GM23338 (cell line): ENCODE measurements around the gene C11orf21. TPM values are rescaled to one million over a fixed set of nuclear protein-coding genes. Genes with fewer than 3 reads are reported as not detected.
"Not testable (repeated sequence)": the region's sequence is repeated elsewhere in the genome, so short reads cannot be mapped to it uniquely, and the experiment has no call there.

ENCODE experiments used
- ATAC-seq: fragments of 200-7000 bp; cut with Tn5 transposase; 3 replicates; pipeline ENCODE4 v1.9.1; 2020
- DNase-seq: peaks from one replicate; pipeline ENCODE4 v3.0.0-alpha.2; 2015; ENCODE audit warnings: low spot score
- H2AFZ ChIP-seq: fragments of 200-600 bp; sonication (generic); 2 replicates; pipeline ENCODE4 v1.8.0; 2016; ENCODE audit warnings: antibody characterized with exemption, mild to moderate bottlenecking, moderate library complexity
- H3F3A ChIP-seq: fragments of 200-600 bp; sonication (generic); replicated peaks from 2 replicates; pipeline ENCODE4 v1.8.0; 2017; ENCODE audit warnings: antibody characterized with exemption, mixed run types, low read depth
- H3K27ac ChIP-seq: fragments of 200-600 bp; sonication (generic); 2 replicates; pipeline ENCODE4 v1.6.1; 2016; ENCODE audit warnings: low read depth
- H3K27me3 ChIP-seq: fragments of 200-600 bp; sonication (generic); 2 replicates; pipeline ENCODE4 v1.8.0; 2016; ENCODE audit warnings: mild to moderate bottlenecking, mixed run types, moderate library complexity; ENCODE audit not compliant: insufficient read depth
- H3K36me3 ChIP-seq: fragments of 200-600 bp; sonication (generic); 2 replicates; pipeline ENCODE4 v1.8.0; 2016; ENCODE audit warnings: mild to moderate bottlenecking; ENCODE audit not compliant: insufficient read depth
- H3K4me1 ChIP-seq: fragments of 200-600 bp; sonication (generic); 2 replicates; pipeline ENCODE4 v1.8.0; 2016; ENCODE audit warnings: mild to moderate bottlenecking, moderate library complexity; ENCODE audit not compliant: insufficient read depth
- H3K4me2 ChIP-seq: fragments of 200-600 bp; sonication (generic); 2 replicates; pipeline ENCODE4 v1.7.1; 2017; ENCODE audit warnings: mixed run types
- H3K4me3 ChIP-seq: fragments of 200-600 bp; sonication (generic); 2 replicates; pipeline ENCODE4 v1.6.1; 2016; ENCODE audit warnings: mixed run types
- H3K79me2 ChIP-seq: fragments of 200-600 bp; sonication (generic); replicated peaks from 2 replicates; pipeline ENCODE4 v1.8.0; 2017; ENCODE audit warnings: mild to moderate bottlenecking; ENCODE audit not compliant: insufficient read depth
- H3K9me2 ChIP-seq: fragments of 200-600 bp; sonication (generic); 2 replicates; pipeline ENCODE4 v1.8.0; 2017; ENCODE audit not compliant: insufficient read depth
- H4K20me1 ChIP-seq: fragments of 200-600 bp; sonication (generic); replicated peaks from 2 replicates; pipeline ENCODE4 v1.8.0; 2017; ENCODE audit warnings: mild to moderate bottlenecking; ENCODE audit not compliant: insufficient read depth
- H3K27ac Mint-ChIP-seq: 2 replicates; pipeline ENCODE4 v1.8.0; 2020; ENCODE audit warnings: inconsistent platforms, mild to moderate bottlenecking, moderate library complexity, mixed read lengths
- H3K27me3 Mint-ChIP-seq: 3 replicates; pipeline ENCODE4 v1.8.0; 2022; ENCODE audit warnings: low read depth, mild to moderate bottlenecking, moderate library complexity, mixed read lengths, inconsistent platforms; ENCODE audit not compliant: insufficient read depth, poor library complexity
- H3K36me3 Mint-ChIP-seq: 3 replicates; pipeline ENCODE4 v1.8.0; 2021; ENCODE audit warnings: low read depth, mild to moderate bottlenecking, inconsistent platforms, moderate library complexity, mixed read lengths
- H3K4me1 Mint-ChIP-seq: 3 replicates; pipeline ENCODE4 v1.8.0; 2020; ENCODE audit warnings: mild to moderate bottlenecking, inconsistent platforms, mixed read lengths
- H3K4me3 Mint-ChIP-seq: 3 replicates; pipeline ENCODE4 v1.8.0; 2021; ENCODE audit warnings: moderate library complexity, mild to moderate bottlenecking, inconsistent platforms, mixed read lengths
- H3K9me3 Mint-ChIP-seq: 3 replicates; pipeline ENCODE4 v1.8.0; 2020; ENCODE audit warnings: moderate library complexity, mild to moderate bottlenecking, inconsistent platforms, mixed read lengths
- EZH2 ChIP-seq: fragments of 200-600 bp; sonication (generic); IDR thresholded peaks from one replicate; pipeline ENCODE4 v1.8.0; 2017; ENCODE audit warnings: antibody characterized with exemption, mild to moderate bottlenecking, low read depth; ENCODE audit not compliant: unreplicated experiment
- NANOG ChIP-seq: IDR thresholded peaks from 2 replicates; pipeline ENCODE4 v1.6.1; 2016; ENCODE audit warnings: antibody characterized with exemption, borderline replicate concordance
- POLR2AphosphoS5 ChIP-seq: IDR thresholded peaks from 2 replicates; pipeline ENCODE4 v1.6.1; 2016; ENCODE audit warnings: antibody characterized with exemption, low read depth
- STAT1 ChIP-seq: IDR thresholded peaks from one replicate; pipeline ENCODE4 v1.6.1; 2016; ENCODE audit warnings: antibody characterized with exemption; ENCODE audit not compliant: unreplicated experiment
- ZNF114 ChIP-seq: fragments of 250-450 bp; sonication (Bioruptor Pico); IDR thresholded peaks from 2 replicates; pipeline ENCODE4 v1.5.0; 2020; ENCODE audit warnings: mild to moderate bottlenecking, moderate library complexity
- ZNF331 ChIP-seq: fragments of 250-450 bp; sonication (Bioruptor Pico); IDR thresholded peaks from 2 replicates; pipeline ENCODE4 v1.5.0; 2020; ENCODE audit warnings: low read depth, mild to moderate bottlenecking, moderate library complexity
- polyA plus RNA-seq: library from polyadenylated mRNA; unstranded; fragments of >200 nt; fragmentation: Nextera tagmentation; extraction: Ambion mirVana; gene quantifications from 2 replicates; pipeline ENCODE4 v1.2.1, GENCODE V29; 2016
- total RNA-seq: library from RNA; depleted of rRNA; stranded (reverse); fragments of >200 nt; shearing (Covaris generic); gene quantifications from 2 replicates; pipeline ENCODE4 v1.2.3, GENCODE V29; 2014
- TF ChIP-seq, protein P1 (sequence below): IDR thresholded peaks from one replicate; pipeline ENCODE4 v1.6.1; 2018; ENCODE audit warnings: antibody characterized with exemption; ENCODE audit not compliant: unreplicated experiment
- TF ChIP-seq, protein P2 (sequence below), 2 experiments: fragments of 200-600 bp in 1 of 2; sonication (generic) in 1 of 2; conservative IDR thresholded peaks; 2 replicates each; pipeline versions ENCODE4 v1.5.1 to v1.6.1; 2016 to 2017; ENCODE audit warnings: antibody characterized with exemption in 2 of 2, low read depth in 2 of 2, mild to moderate bottlenecking in 2 of 2, moderate library complexity in 1 of 2

C11orf21 gene
- total and polyA plus RNA-seq, 2 experiments from 2014 or later = not detected

DNA sequence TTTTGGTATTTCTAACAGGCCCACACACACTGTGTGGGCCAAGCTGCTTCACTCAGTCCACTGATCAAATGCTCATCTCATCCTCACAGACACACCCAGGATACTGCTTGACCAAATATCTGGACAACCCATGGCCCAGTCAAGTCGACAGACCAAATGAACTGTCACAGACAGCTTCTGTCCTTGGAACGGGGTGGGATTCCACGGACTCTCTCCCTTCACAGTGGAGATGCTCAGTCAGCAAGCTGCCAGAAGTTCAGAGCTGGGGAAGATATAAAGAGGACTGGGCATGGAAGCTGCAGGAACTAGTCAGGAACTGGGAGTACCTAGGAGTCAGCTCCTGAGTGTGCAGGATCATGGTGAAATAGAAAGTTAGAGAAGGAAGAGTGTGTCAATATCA, 40.8 kb upstream of the C11orf21 start (continued):
- TF ChIP-seq, protein P1, sequence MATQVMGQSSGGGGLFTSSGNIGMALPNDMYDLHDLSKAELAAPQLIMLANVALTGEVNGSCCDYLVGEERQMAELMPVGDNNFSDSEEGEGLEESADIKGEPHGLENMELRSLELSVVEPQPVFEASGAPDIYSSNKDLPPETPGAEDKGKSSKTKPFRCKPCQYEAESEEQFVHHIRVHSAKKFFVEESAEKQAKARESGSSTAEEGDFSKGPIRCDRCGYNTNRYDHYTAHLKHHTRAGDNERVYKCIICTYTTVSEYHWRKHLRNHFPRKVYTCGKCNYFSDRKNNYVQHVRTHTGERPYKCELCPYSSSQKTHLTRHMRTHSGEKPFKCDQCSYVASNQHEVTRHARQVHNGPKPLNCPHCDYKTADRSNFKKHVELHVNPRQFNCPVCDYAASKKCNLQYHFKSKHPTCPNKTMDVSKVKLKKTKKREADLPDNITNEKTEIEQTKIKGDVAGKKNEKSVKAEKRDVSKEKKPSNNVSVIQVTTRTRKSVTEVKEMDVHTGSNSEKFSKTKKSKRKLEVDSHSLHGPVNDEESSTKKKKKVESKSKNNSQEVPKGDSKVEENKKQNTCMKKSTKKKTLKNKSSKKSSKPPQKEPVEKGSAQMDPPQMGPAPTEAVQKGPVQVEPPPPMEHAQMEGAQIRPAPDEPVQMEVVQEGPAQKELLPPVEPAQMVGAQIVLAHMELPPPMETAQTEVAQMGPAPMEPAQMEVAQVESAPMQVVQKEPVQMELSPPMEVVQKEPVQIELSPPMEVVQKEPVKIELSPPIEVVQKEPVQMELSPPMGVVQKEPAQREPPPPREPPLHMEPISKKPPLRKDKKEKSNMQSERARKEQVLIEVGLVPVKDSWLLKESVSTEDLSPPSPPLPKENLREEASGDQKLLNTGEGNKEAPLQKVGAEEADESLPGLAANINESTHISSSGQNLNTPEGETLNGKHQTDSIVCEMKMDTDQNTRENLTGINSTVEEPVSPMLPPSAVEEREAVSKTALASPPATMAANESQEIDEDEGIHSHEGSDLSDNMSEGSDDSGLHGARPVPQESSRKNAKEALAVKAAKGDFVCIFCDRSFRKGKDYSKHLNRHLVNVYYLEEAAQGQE = no peak
- TF ChIP-seq ZNF114 (CRISPR knock-in tag) (no peak), EZH2 (no peak), POLR2AphosphoS5 (no peak), ZNF331 (CRISPR knock-in tag) (no peak), STAT1 (no peak), NANOG (no peak)

GRCh38 chr11:2338760-2339159, 37.0 kb upstream of the C11orf21 start:
- TF ChIP-seq, protein P2, sequence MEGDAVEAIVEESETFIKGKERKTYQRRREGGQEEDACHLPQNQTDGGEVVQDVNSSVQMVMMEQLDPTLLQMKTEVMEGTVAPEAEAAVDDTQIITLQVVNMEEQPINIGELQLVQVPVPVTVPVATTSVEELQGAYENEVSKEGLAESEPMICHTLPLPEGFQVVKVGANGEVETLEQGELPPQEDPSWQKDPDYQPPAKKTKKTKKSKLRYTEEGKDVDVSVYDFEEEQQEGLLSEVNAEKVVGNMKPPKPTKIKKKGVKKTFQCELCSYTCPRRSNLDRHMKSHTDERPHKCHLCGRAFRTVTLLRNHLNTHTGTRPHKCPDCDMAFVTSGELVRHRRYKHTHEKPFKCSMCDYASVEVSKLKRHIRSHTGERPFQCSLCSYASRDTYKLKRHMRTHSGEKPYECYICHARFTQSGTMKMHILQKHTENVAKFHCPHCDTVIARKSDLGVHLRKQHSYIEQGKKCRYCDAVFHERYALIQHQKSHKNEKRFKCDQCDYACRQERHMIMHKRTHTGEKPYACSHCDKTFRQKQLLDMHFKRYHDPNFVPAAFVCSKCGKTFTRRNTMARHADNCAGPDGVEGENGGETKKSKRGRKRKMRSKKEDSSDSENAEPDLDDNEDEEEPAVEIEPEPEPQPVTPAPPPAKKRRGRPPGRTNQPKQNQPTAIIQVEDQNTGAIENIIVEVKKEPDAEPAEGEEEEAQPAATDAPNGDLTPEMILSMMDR (conservative IDR thresholded peaks at IDR 0.05; ENCODE audit: low read depth in 2 of 2) = 0 out of 4 replicates have a peak, but pooled peaks of 1 of the 2 experiments have one; percentile 5
- H3K9me2 ChIP-seq, H3K36me3 Mint-ChIP-seq, H2AFZ ChIP-seq, H3K4me3 ChIP-seq, H3K4me2 ChIP-seq, H3K9me3 Mint-ChIP-seq, ATAC-seq, H3K27me3 ChIP-seq, H3F3A ChIP-seq, H3K27me3 Mint-ChIP-seq, H3K36me3 ChIP-seq, H3K79me2 ChIP-seq, H3K4me3 Mint-ChIP-seq, H4K20me1 ChIP-seq: not testable (repeated sequence)
- H3K4me1 Mint-ChIP-seq = peaks cover 17% of the 10 kb centered on the region
- peak; percentile 37 for DNase-seq
- Histone ChIP-seq H3K4me1 (peaks cover 12% of the 10 kb centered on the region; the same call in 1 of the 2 replicates), H3K27ac (0 out of 2 replicates have a peak overlapping the region, but pooled peaks have one; percentile 42)
- peak overlapping the region; percentile 22 for H3K27ac Mint-ChIP-seq

GRCh38 chr11:2335286-2335685, 33.6 kb upstream of the C11orf21 start:
- not testable (repeated sequence) for H3K27me3 ChIP-seq, H3K79me2 ChIP-seq, ATAC-seq, H3K27ac ChIP-seq, DNase-seq, H3K4me3 Mint-ChIP-seq, H2AFZ ChIP-seq, H3K27me3 Mint-ChIP-seq, H3K36me3 ChIP-seq, H4K20me1 ChIP-seq, H3F3A ChIP-seq, H3K4me2 ChIP-seq, H3K4me3 ChIP-seq, H3K9me2 ChIP-seq, H3K27ac Mint-ChIP-seq, H3K36me3 Mint-ChIP-seq
- Mint-ChIP-seq H3K4me1 (peaks cover 17% of the 10 kb centered on the region), H3K9me3 (peaks cover 15% of the 10 kb centered on the region)
- H3K4me1 ChIP-seq = peaks cover 12% of the 10 kb centered on the region; the same call in 1 of the 2 replicates

GRCh38 chr11:2333486-2334205, 31.9 kb upstream of the C11orf21 start:
- H3K36me3 Mint-ChIP-seq, ATAC-seq, H3F3A ChIP-seq, H2AFZ ChIP-seq, H3K4me3 ChIP-seq, H3K9me2 ChIP-seq, DNase-seq, H3K4me1 ChIP-seq, H3K4me1 Mint-ChIP-seq, H3K27me3 Mint-ChIP-seq, H4K20me1 ChIP-seq, H3K36me3 ChIP-seq, H3K27ac Mint-ChIP-seq, H3K27me3 ChIP-seq, H3K27ac ChIP-seq, H3K4me2 ChIP-seq, H3K79me2 ChIP-seq, H3K4me3 Mint-ChIP-seq: not testable (repeated sequence)
- H3K9me3 Mint-ChIP-seq = peaks cover 15% of the 10 kb centered on the region

GRCh38 chr11:2332569-2332968, 30.9 kb upstream of the C11orf21 start:
- DNase-seq, H3K27ac Mint-ChIP-seq, H3F3A ChIP-seq, H3K4me1 ChIP-seq, H3K36me3 Mint-ChIP-seq, H3K36me3 ChIP-seq, H3K27ac ChIP-seq, H3K4me3 ChIP-seq, H2AFZ ChIP-seq, ATAC-seq, H3K4me3 Mint-ChIP-seq, H3K4me2 ChIP-seq, H3K9me2 ChIP-seq, H3K27me3 ChIP-seq, H3K4me1 Mint-ChIP-seq, H3K27me3 Mint-ChIP-seq, H3K79me2 ChIP-seq, H4K20me1 ChIP-seq: not testable (repeated sequence)
- H3K9me3 Mint-ChIP-seq = peaks cover 15% of the 10 kb centered on the region
